ENCODE data around the gene ARID2. TPM values are rescaled to one million over a fixed set of nuclear protein-coding genes. Genes with fewer than 3 reads are reported as not detected.

The ARID2 gene
- total and polyA plus RNA-seq, 2 of the 4 experiments (the other 2 are of a cell fraction) = 5.4 to 28.1 TPM

DNA sequence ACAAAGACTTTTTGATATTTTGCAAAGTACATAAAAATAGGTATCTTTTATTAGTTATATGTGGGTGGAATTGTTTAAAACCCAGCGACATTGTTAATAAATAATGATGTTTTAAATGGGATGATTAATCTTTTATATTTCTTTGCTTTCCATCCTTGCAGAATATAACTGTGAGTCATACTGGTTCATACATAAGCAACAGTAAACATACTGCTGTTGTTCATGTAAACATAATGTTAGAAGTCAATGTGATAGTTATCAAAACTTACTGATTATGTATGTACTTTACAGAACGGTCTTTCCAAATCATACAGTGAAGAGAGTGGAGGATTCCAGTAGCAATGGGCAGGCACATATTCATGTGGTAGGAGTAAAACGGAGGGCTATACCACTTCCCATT, 119.8 kb downstream of the ARID2 start:
- Histone ChIP-seq H3K56ac (ENCODE audit: extremely low read depth, insufficient read depth, low read length) (no peak overlapping the region), H3K27ac (ENCODE audit: insufficient read depth, low read length) (no peak overlapping the region), H2BK120ac (ENCODE audit: low read depth, low read length) (no peak overlapping the region), H3K18ac (ENCODE audit: low read depth, low read length) (no peak overlapping the region), H2BK15ac (ENCODE audit: low read depth, low read length) (no peak overlapping the region), H3K79me1 (ENCODE audit: low read depth in 1 of 2, low read length in 2 of 2) (peaks cover 6 to 16% of the 10 kb centered on the region in 2 experiments; a peak in 2 of 4 replicates), H3K4me2 (ENCODE audit: low read depth, low read length) (no peak overlapping the region), H2AK5ac (ENCODE audit: low read depth, low read length) (no peak overlapping the region), H2BK20ac (ENCODE audit: low read depth, low read length) (no peak overlapping the region), H3K4me3 (ENCODE audit: insufficient read depth, low read depth, low read length) (no peak overlapping the region), H3K14ac (replicated peaks; ENCODE audit: low read depth, low read length) (no peak overlapping the region), H3K36me3 (ENCODE audit: control insufficient read depth, insufficient read depth, low read length) (peaks cover 27% of the 10 kb centered on the region), H2AK9ac (replicated peaks; ENCODE audit: low read depth, low read length, poor library complexity) (no peak overlapping the region), H4K91ac (ENCODE audit: insufficient read depth, low read depth, low read length) (no peak overlapping the region), H3K27me3 (ENCODE audit: control insufficient read depth, insufficient read depth, low read length) (no peaks in the 10 kb centered on the region), H2BK5ac (ENCODE audit: low read depth, low read length, poor library complexity, severe bottlenecking) (peak overlapping the region; percentile 31), H3K4ac (ENCODE audit: low read depth, low read length) (no peak overlapping the region), H3K4me1 (ENCODE audit: control insufficient read depth, insufficient read depth, low read length) (no peaks in the 10 kb centered on the region), H3K23ac (ENCODE audit: low read depth, low read length) (no peak overlapping the region), H4K5ac (ENCODE audit: low read depth, low read length) (no peak overlapping the region), H3K9me1 (ENCODE audit: insufficient read depth, low read length) (peaks cover 17% of the 10 kb centered on the region), H3K9ac (ENCODE audit: low read depth, low read length) (no peak overlapping the region), H4K8ac (ENCODE audit: low read depth in 2 of 2, low read length in 2 of 2) (no peak overlapping the region), H3K9me3 (ENCODE audit: control insufficient read depth, insufficient read depth, low read length) (no peaks in the 10 kb centered on the region), H2AFZ (replicated peaks; ENCODE audit: low read length, poor library complexity) (no peak overlapping the region), H4K20me1 (ENCODE audit: insufficient read depth, low read length) (no peaks in the 10 kb centered on the region)
- WGBS, 2 experiments (ENCODE audit: extremely low coverage in 2 of 2, insufficient read length in 1 of 2) = no CpG with 5 or more reads among the region's 3 CpGs
- intact Hi-C loops (cut with micrococcal nuclease) (no loop called here), in situ Hi-C loops (cut with MboI; ENCODE audit: low sequenced_read_pairs) (no loop called here), dilution Hi-C loops (cut with HindIII; ENCODE audit: low sequenced_read_pairs, unreplicated experiment) (no loop called here)
- POLR2A ChIA-PET (ENCODE audit: unreplicated experiment) = no interaction called here
- no TSS peak for BruUV-seq (replicated peaks)
- CTCF ChIA-PET = no interaction called here
- TF ChIP-seq CEBPB (IDR thresholded peaks at IDR 0.05; ENCODE audit: low read depth, low read length) (no peak), MAZ (IDR thresholded peaks at IDR 0.05; ENCODE audit: borderline replicate concordance, low read depth, low read length) (no peak), POLR2A (IDR thresholded peaks at IDR 0.05; ENCODE audit: low read depth, low read length) (no peak), RFX5 (IDR thresholded peaks at IDR 0.05; ENCODE audit: low read depth, low read length) (no peak), RCOR1 (IDR thresholded peaks at IDR 0.05; ENCODE audit: insufficient replicate concordance, low read length) (no peak), BHLHE40 (IDR thresholded peaks at IDR 0.05; ENCODE audit: low read depth, low read length) (no peak), FOS (IDR thresholded peaks at IDR 0.05; ENCODE audit: low read depth, low read length) (0 out of 2 replicates have a peak, but pooled peaks have one; percentile 52)
- ATAC-seq (ENCODE audit: low read depth) = peak; percentile 70
- DNase-seq = peak; percentile 31
